Endothelial cell (in vitro differentiated cells): ENCODE data around the gene ZC3H14. TPM values are rescaled to one million over a fixed set of nuclear protein-coding genes. Genes with fewer than 3 reads are reported as not detected.

ENCODE experiments used
- DNase-seq: peaks from one replicate; pipeline ENCODE4 v3.0.0; 2021; ENCODE audit warnings: low spot score
- H3K27ac Mint-ChIP-seq: one replicate; pipeline ENCODE4 v1.8.0; 2021; ENCODE audit warnings: mixed read lengths, inconsistent platforms; ENCODE audit not compliant: unreplicated experiment
- H3K27me3 Mint-ChIP-seq: one replicate; pipeline ENCODE4 v1.8.0; 2021; ENCODE audit warnings: mild to moderate bottlenecking, moderate library complexity, mixed read lengths, inconsistent platforms; ENCODE audit not compliant: unreplicated experiment
- H3K36me3 Mint-ChIP-seq: one replicate; pipeline ENCODE4 v1.8.0; 2021; ENCODE audit warnings: mild to moderate bottlenecking, low read depth, mixed read lengths, inconsistent platforms; ENCODE audit not compliant: unreplicated experiment
- H3K4me1 Mint-ChIP-seq: one replicate; pipeline ENCODE4 v1.8.0; 2021; ENCODE audit warnings: mild to moderate bottlenecking, mixed read lengths, inconsistent platforms; ENCODE audit not compliant: unreplicated experiment
- H3K4me3 Mint-ChIP-seq: one replicate; pipeline ENCODE4 v1.8.0; 2021; ENCODE audit warnings: mild to moderate bottlenecking, mixed read lengths, inconsistent platforms; ENCODE audit not compliant: unreplicated experiment
- H3K9me3 Mint-ChIP-seq: one replicate; pipeline ENCODE4 v1.8.0; 2021; ENCODE audit warnings: mixed read lengths, inconsistent platforms; ENCODE audit not compliant: unreplicated experiment
- CTCF ChIP-seq: fragments of 200-600 bp; sonication (generic); IDR thresholded peaks from one replicate; pipeline ENCODE4 v1.5.0; 2021; ENCODE audit warnings: antibody characterized with exemption; ENCODE audit not compliant: unreplicated experiment
- total RNA-seq: library from RNA; stranded (reverse); fragmentation: NEBNext Ultra II Directional; extraction: Animal tissue kit (Norgen Biotek cat#: 25700); gene quantifications from one replicate; pipeline ENCODE4 v1.2.1, GENCODE V29; 2021; ENCODE audit not compliant: unreplicated experiment

The ZC3H14 gene
- total RNA-seq, 1 donor from 2014 or later, result 57.7 TPM

DNA sequence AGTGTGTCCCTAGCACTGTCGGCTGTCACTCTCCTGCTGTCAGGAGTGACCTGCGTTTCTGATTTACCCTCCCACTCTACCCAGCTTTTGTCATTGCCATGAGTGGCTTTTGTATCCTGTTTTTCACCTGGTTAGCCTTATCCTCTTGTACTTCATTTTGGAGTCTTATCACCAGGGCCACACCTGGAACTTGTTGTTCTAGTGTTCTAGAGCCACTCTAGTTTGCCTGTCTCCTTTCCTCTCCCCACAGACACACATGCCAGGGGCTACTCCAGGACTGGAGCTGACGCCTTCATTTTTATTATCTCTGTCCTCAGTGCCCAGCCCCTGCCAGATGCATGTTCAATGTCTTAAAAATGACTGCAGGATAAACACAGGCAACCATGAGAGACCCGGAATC, 34.2 kb downstream of the ZC3H14 start:
- H3K9me3 Mint-ChIP-seq, result no peaks in the 10 kb centered on the region
- H3K27me3 Mint-ChIP-seq, result no peaks in the 10 kb centered on the region
- H3K36me3 Mint-ChIP-seq, result peaks cover 34% of the 10 kb centered on the region
- TF ChIP-seq CTCF, result no peak
- no peak overlapping the region for H3K27ac Mint-ChIP-seq
- DNase-seq, result no peak
- no peak overlapping the region for H3K4me3 Mint-ChIP-seq
- peaks cover 15% of the 10 kb centered on the region for H3K4me1 Mint-ChIP-seq

GRCh38 chr14:88597601-88598000, 34.8 kb downstream of the ZC3H14 start:
- no peak for DNase-seq
- no peak overlapping the region for H3K27ac Mint-ChIP-seq
- no peaks in the 10 kb centered on the region for H3K27me3 Mint-ChIP-seq
- H3K4me3 Mint-ChIP-seq, result peak overlapping the region; percentile 37
- TF ChIP-seq CTCF, result no peak
- H3K4me1 Mint-ChIP-seq, result peaks cover 15% of the 10 kb centered on the region
- H3K36me3 Mint-ChIP-seq, result peaks cover 36% of the 10 kb centered on the region
- H3K9me3 Mint-ChIP-seq, result no peaks in the 10 kb centered on the region

GRCh38 chr14:88598097-88598675, 35.3 kb downstream of the ZC3H14 start:
- Mint-ChIP-seq H3K9me3 (no peaks in the 10 kb centered on the region), H3K4me1 (peaks cover 15% of the 10 kb centered on the region), H3K27ac (no peak overlapping the region), H3K36me3 (peaks cover 38% of the 10 kb centered on the region), H3K4me3 (no peak overlapping the region), H3K27me3 (no peaks in the 10 kb centered on the region)
- no peak for DNase-seq
- no peak for TF ChIP-seq CTCF

- Mint-ChIP-seq H3K27me3 (no peaks in the 10 kb centered on the region), H3K4me1 (peaks cover 15% of the 10 kb centered on the region), H3K27ac (no peak overlapping the region), H3K36me3 (peaks cover 43% of the 10 kb centered on the region), H3K9me3 (no peaks in the 10 kb centered on the region), H3K4me3 (no peak overlapping the region)
- no peak for TF ChIP-seq CTCF
- DNase-seq, result no peak
Measured at GRCh38 chr14:88599326-88599725, 36.5 kb downstream of the ZC3H14 start.

DNA sequence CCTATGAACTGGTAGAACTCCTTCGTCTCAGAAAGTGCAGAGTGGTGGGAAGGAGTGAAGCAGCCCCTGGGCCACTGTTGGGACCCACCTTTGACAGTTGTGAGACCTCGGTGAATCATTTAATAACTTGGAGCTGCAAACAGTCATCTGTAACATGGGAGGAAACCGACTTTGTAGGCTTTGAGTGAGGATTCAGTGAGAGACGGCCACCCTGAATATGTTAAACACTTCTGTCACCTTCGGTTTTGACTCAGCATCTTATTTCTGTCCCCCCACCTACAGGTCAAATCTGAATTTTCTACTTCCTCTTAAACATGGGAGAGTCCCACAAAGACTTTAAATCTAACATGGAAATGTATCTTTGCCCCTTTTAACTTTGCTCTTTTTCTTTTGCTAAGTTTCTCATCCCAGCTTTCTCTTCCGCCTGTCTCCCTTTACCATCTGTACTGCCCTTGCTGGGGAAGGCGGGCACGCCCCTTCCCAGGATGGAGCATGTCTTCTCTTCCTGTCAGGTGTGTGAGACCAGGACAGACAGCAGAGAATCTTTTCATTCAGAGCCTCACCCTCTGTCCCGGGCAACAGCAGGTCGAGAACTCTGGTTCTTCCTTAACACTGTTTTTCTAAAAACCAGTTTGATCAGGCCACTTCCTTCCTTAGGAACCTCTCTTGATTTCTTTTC, 37.1 kb downstream of the ZC3H14 start:
- Mint-ChIP-seq H3K4me3 (no peak overlapping the region), H3K27me3 (no peaks in the 10 kb centered on the region), H3K36me3 (peaks cover 43% of the 10 kb centered on the region), H3K27ac (peak overlapping the region; percentile 11), H3K9me3 (no peaks in the 10 kb centered on the region), H3K4me1 (peaks cover 15% of the 10 kb centered on the region)
- no peak for TF ChIP-seq CTCF
- no peak for DNase-seq
